HK-2 (cell line): Measurements from ENCODE around the gene ANKRD60.

Experiments used
- DNase-seq: peaks from one replicate; pipeline ENCODE4 v3.0.0-alpha.2; 2018; ENCODE audit not compliant: unreplicated experiment

Gene ANKRD60

GRCh38 chr20:58244517-58245030 is 16.1 kb upstream of the ANKRD60 start:
- no peak for DNase-seq

GRCh38 chr20:58243653-58244410 is 15.4 kb upstream of the ANKRD60 start:
- no peak for DNase-seq

GRCh38 chr20:58242824-58243223 is 14.4 kb upstream of the ANKRD60 start:
- DNase-seq, result no peak

- no peak for DNase-seq
Measured at GRCh38 chr20:58241766-58242465, 13.5 kb upstream of the ANKRD60 start.

GRCh38 chr20:58240471-58240870 is 12.0 kb upstream of the ANKRD60 start:
- DNase-seq, result no peak

GRCh38 chr20:58239216-58239615 is 10.8 kb upstream of the ANKRD60 start:
- no peak for DNase-seq

- DNase-seq, result no peak
Measured at GRCh38 chr20:58238490-58238889, 10.0 kb upstream of the ANKRD60 start.

GRCh38 chr20:58237318-58238132 is 9.1 kb upstream of the ANKRD60 start:
- DNase-seq, result no peak

GRCh38 chr20:58236612-58237317 is 8.3 kb upstream of the ANKRD60 start:
- DNase-seq, result peak; percentile 79

GRCh38 chr20:58235010-58235409 is 6.6 kb upstream of the ANKRD60 start:
- no peak for DNase-seq

- peak; percentile 65 for DNase-seq
Measured at GRCh38 chr20:58233881-58234528, 5.6 kb upstream of the ANKRD60 start.

GRCh38 chr20:58233393-58233792 is 4.9 kb upstream of the ANKRD60 start:
- DNase-seq, result no peak

GRCh38 chr20:58231683-58232082 is 3.2 kb upstream of the ANKRD60 start:
- DNase-seq, result no peak

GRCh38 chr20:58229198-58229798 is 845 bp upstream of the ANKRD60 start:
- DNase-seq, result no peak

- DNase-seq, result no peak
Measured at GRCh38 chr20:58228103-58228483, 360 bp downstream of the ANKRD60 start.

- DNase-seq, result no peak
Measured at GRCh38 chr20:58227391-58228102, 906 bp downstream of the ANKRD60 start.

- no peak for DNase-seq
Measured at GRCh38 chr20:58225452-58226200, 2.8 kb downstream of the ANKRD60 start.

GRCh38 chr20:58224974-58225373 is 3.5 kb downstream of the ANKRD60 start:
- DNase-seq, result no peak

GRCh38 chr20:58224097-58224496 is 4.4 kb downstream of the ANKRD60 start:
- DNase-seq, result no peak
